Measurements from ENCODE around the gene PPP2R3A.

Gene PPP2R3A

DNA sequence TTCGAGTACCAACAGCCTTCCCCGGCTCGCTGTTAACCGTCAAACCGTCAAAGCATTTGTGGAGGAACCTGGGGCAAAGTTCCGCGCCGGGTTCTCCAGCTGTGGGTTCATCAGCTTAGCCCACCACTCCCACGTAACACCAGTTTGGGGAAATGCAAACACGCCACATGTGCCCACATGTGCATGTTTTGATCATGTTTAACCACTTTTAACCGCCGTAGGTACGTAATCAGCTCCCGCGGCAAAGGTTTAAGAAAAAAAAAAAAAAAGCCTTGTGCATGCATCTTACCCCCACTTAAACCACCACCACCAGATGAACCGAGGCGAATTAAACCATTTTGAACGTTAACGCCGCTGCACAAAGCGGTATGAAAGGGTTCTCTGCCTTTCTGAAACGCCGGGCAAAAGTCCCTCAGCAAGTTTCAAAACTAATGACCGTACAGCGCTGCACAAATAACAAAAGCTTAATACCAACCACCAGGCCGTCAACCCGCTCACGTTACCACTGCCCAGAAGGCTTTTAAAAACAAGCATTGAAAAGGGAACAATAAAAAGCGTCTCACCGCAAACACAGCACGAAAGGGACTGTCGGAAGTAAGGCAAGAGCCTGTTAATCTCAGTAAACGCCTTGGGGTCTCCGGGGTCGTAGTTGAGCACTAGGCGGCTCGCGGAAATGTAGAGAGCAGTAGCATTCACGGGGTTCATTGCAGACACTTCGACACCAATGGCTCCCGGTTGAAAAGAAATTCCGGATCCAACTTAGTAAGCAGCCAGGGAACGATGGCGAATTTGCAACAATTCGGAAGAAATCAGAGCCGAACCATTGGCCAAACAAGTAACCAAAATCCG lies 229.1 kb downstream of the PPP2R3A start:
- peak; percentile 39 to 40 for DNase-seq (ENCODE audit: low read depth in 2 of 2)

DNA sequence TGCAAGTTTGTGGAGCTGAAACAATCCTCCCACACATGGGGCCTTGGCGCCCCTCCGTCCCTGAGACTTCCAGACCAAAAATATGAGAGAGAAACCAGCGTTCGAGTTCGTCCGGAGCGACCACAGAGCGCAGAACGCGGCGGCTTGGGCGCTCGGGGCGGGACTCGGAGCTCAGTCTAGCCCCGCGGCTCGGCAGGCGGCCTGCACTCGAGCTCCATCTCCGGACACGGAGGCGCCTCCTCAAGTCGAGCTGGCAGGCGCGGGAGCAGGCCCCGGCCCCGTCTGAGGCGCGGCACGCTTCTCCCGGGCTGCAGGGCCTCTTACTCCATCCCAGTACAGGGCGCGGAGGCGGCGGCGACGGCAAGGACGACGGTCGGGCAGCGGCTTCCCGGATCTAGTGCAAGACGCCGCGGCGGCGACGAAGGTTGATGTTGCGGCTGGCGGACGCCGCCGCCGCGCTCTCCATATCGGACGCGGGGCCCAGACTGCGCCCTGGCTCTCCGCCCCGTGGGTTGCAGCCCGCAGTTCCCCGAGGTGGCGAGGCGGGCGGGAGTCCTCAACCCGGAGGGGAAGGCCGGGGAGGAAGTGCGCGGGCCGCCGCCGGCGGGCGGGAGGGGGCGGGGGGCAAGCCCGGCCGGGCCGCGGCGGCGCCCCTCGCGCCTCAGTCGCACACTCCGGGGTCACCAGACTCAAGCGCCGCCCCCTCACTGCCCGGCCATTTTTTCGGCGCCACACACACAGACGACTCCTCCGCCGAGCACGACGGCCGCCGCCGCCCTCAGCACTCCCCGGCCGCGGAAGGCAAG lies 229.9 kb downstream of the PPP2R3A start:
- peak; percentile 50 for DNase-seq (ENCODE audit: low read depth in 2 of 2)

DNA sequence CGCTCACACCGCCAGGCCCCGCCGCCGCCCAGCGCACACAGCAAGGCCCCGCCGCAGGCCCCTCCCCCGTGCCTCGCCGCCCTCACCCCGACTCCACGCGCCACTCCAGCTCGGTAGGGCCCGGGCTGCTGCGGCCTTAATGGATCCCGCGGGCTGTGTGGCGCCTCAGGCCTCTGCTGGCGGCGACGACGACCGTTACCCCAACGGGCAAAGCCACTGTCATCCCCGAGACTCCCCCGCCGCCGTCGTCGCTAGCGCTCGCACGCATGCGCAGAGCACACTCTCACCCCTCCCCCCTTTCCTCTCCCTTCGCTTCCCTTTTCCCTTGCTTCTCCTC lies 230.5 kb downstream of the PPP2R3A start, which contains the start of gene MSL2:
Gene MSL2, minus strand, starts transcription at position 272 of the 337 bp plus-strand sequence. CDS start 1,222 bp downstream, outside the sequence.
- no peak for DNase-seq (ENCODE audit: low read depth in 2 of 2)

DNA sequence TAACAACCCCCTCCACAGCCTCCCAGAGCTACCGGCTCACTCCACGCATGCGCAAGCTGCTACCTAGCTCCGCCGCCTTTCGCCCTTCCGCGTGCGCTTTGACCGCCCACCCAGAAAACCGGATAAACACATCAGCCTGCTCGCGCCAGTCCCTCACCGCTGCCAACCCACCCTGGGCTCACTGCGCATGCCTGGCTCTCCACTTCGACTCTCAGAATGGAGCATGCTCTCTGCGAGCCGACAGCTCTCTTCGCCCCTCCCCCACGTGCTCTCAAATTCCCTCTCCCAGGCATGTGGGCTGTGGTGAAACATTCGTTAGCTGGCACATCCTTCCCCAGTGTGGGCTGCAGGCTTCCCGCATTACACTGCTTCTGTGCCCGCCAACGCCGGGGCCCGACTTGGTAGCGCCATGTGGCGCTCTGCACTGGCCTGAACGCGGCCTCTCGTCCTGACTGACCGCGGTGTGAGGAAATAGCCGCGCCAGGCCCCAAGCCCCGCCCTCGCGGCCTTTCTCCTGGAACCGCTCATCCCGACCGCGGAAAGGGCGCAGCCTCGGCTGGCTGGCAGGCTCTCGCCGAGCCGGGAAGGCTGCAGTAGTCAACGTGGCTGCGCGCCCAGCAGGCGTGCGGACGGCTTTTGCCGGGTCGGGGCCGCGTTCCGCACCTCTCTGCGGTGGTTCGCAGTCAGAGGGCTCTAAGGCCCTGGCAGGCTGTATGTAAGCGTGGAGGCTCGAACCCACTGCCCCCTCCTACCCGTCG lies 231.1 kb downstream of the PPP2R3A start:
- peak; percentile 94 to 98 for DNase-seq (ENCODE audit: low read depth in 2 of 2)

DNA sequence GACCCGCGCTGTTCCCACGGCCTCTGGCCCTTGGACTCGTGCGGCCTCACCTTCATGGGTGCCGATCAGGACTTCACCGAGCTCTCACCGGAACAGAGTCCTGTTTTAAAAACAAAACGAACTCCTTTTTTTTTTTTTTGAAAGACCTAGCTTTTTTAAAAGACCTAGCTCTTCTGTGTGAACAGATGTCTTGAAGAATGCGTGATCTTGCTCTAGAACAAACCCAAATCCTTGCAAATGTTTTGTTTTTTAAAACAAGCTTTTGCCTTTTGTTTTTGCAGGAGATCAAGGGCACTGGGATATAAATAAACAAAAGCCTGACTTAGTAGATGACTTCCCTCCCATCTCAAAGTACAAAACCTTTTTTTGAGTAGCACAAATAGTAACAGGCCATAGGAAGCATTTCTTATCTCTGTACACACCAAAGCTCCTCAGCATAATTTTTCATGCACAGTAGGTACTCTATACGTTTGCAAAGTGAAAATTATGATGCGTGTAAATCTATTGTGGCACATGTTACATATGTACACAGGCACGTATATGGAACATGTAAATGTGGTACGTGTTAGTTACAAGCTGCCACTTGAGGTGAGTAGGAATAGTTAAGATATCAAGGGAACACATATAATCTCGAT lies 231.7 kb downstream of the PPP2R3A start:
- no peak for DNase-seq (ENCODE audit: low read depth in 2 of 2)
